T-helper 1 cell treated with Interleukin-12 subunit alpha and Interleukin-12 subunit beta and Interleukin-4 antibody, amounts not matched to agents 30 μg/mL and 1 μg/mL, for 36 hours (primary cell): ENCODE measurements around the gene ZNF503.

ENCODE experiments used
- H3K27ac Mint-ChIP-seq: one replicate; pipeline ENCODE4 v1.8.0; 2021; ENCODE audit warnings: mild to moderate bottlenecking, mixed read lengths
- H3K27me3 Mint-ChIP-seq: one replicate; pipeline ENCODE4 v1.8.0; 2021; ENCODE audit warnings: low read depth, mixed read lengths
- H3K36me3 Mint-ChIP-seq: one replicate; pipeline ENCODE4 v1.8.0; 2021; ENCODE audit warnings: low read depth, mixed read lengths
- H3K4me1 Mint-ChIP-seq: one replicate; pipeline ENCODE4 v1.8.0; 2021; ENCODE audit warnings: low read depth, mixed read lengths
- H3K4me3 Mint-ChIP-seq: one replicate; pipeline ENCODE4 v1.8.0; 2021; ENCODE audit warnings: mild to moderate bottlenecking, moderate library complexity, mixed read lengths
- H3K9me3 Mint-ChIP-seq: one replicate; pipeline ENCODE4 v1.8.0; 2021; ENCODE audit warnings: mixed read lengths

Gene ZNF503

DNA sequence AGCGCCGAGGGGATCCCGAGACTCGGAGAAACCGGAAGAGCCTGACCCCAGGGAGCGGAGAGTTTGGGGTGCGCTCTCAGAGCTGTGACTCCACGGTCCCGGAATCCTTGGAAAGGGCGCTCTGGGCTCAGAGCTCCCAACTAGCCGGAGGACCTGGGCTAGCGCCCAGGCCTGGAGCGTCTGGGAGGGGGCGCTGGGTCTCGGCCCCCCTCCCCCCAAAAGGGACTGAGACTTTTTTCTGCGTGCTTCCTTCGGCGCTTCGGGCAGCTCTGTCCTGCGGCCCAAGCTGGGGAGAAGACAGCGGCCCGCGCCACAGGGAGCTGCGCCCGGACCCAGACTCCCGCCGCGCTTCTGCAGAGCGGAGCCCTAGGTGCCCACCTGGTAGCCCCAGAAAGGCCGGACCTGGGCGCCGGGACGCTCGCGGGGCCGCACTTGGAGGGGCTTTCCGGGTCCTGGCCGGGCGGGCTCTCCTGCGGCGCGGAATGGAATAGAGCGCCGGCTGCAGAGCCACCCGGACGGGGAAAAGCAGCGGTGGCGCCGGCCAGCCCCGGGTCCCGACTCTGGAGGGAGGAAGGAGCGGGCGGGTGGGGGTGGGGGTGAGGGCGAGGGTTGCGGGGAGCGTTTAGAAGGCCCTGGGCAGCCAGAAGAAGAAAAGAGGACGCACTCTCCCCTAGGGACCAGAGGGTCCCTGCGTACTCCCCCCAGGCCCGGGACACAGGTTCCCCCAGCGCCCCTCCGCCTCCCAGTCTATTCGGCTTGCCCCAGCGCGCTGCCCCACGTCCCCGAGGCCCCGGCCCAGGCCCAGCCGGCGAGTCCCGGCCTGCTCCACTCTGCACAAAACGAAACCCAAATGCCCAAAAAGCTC is 4.7 kb downstream of the ZNF503 start:
- Mint-ChIP-seq H3K27ac (no peak overlapping the region), H3K4me1 (peaks cover 8% of the 10 kb centered on the region), H3K36me3 (no peaks in the 10 kb centered on the region), H3K9me3 (no peaks in the 10 kb centered on the region), H3K27me3 (peaks cover 63% of the 10 kb centered on the region), H3K4me3 (no peak overlapping the region)

DNA sequence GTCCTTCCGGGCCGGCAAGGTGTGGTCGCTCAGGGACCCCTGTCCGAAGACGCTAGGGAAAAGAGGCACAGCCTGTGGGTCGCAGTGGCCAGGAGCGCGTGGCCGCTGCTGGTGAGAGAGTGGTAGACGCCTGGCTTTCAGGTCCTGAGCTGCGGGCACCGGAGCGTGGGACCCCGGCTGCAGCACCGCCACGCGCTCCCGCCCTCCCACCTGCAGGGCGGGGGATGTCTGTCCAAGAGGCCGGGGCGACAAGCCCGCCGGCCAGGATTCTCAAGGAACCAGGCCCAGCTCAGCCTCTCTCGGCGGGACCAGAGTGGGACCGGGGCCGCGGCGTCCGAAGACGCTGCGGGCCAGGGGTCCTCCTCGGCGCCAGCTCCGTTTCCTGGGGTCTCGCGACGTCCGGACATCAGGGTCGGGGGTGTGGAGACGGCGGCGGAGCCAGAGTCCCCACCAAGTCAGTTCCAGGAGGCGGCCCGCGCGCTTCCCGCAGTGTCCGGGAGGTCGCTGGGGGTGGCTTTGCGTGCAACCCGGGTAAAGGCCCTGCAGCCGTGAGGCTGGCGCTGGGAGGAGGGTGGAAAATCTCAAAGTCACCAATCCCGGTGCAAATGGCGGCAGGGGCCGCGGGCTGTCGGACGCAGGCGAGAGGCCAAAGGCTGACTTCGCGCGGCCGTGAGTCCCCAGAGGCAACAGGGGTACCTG is 5.5 kb downstream of the ZNF503 start:
- H3K4me3 Mint-ChIP-seq: no peak overlapping the region
- H3K27me3 Mint-ChIP-seq: peaks cover 61% of the 10 kb centered on the region
- peaks cover 7% of the 10 kb centered on the region for H3K4me1 Mint-ChIP-seq
- no peak overlapping the region for H3K27ac Mint-ChIP-seq
- no peaks in the 10 kb centered on the region for H3K36me3 Mint-ChIP-seq
- no peaks in the 10 kb centered on the region for H3K9me3 Mint-ChIP-seq

DNA sequence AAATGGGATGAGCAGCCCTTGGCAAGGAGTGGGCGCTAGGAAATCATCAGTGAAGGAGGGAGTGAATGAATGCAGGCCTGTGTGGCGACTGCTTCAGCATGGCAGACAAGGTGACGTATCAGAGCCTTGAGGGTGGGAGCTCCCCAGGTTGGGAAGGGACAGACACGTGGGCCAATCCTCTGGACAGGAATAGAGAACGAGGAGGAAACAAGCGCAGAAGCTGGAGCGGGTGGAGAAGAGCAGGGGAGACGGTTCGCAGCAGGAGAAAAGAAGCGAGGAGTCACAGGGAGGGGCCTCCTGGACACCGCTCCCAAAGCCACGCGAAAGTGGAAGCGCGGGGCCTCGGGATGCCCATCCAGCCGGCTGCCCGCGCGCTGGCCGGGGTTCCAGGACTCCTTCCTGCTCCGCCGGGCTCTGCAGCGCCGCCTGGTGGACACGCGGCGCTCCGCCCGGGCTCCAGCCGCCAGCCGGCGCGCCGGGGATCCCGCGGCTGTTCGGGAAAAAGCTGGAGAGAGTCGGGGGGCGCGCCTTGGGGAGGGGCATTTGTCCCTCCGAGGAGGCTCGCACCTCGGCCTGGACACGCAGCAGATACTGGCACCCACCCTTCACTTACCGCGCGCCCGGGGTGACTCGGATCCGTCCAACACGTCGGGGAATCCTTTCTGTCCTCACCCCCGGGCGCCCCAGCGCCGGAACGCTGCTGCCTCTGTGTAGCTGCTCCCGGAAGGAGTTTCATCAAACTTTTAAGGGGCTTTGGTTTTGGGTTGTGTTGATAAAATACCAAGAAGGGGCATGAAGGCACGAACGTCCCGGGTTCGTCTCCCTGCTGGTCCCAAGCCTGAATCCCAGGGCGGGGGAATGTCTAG is 6.3 kb downstream of the ZNF503 start:
- Mint-ChIP-seq H3K9me3 (no peaks in the 10 kb centered on the region), H3K4me1 (peaks cover 1% of the 10 kb centered on the region), H3K27ac (peak overlapping the region; percentile 71), H3K4me3 (no peak overlapping the region), H3K27me3 (peaks cover 53% of the 10 kb centered on the region), H3K36me3 (no peaks in the 10 kb centered on the region)

DNA sequence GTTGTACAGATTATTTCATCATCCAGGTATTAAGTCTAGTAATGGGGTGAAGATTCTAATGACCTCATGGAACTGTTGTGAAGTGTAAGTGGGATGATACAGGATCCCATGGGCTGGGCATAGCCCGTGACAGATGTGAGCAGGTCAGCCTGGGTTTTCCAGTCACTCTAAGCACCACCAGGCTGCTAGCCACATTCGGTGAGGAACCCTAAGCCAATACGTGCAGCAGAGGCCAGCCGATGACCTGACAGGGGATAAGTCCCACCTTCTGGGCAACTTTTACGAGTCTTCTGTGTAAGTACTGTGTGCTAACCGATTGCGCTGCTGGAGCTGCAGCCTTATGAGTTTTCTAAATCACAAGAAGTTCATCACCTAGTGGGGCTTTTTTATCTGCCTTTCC is 7.3 kb downstream of the ZNF503 start:
- no peak overlapping the region for H3K27ac Mint-ChIP-seq
- H3K27me3 Mint-ChIP-seq: peaks cover 48% of the 10 kb centered on the region
- no peak overlapping the region for H3K4me3 Mint-ChIP-seq
- H3K4me1 Mint-ChIP-seq: no peaks in the 10 kb centered on the region
- no peaks in the 10 kb centered on the region for H3K36me3 Mint-ChIP-seq
- H3K9me3 Mint-ChIP-seq: no peaks in the 10 kb centered on the region

DNA sequence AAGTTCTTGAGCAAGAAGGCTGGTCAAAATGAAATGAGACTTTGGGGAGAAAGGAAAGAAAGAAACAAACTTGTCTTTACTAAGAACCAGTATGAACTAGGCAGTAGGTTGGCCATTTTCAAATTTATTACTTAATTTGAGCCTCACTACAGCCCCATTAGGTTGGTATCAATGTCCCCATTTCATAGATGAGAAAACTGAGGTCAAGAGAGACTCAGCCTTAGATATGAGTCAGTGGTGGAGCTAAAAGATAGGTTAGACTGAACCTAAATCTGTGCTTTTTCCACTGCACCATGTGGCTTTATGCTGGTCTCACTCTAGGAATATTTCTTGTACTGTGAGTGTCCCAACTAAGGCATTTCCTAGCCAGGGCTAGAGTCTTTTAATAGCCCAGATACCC is 8.8 kb downstream of the ZNF503 start:
- no peaks in the 10 kb centered on the region for H3K36me3 Mint-ChIP-seq
- no peak overlapping the region for H3K27ac Mint-ChIP-seq
- H3K27me3 Mint-ChIP-seq: peaks cover 39% of the 10 kb centered on the region
- no peaks in the 10 kb centered on the region for H3K9me3 Mint-ChIP-seq
- no peaks in the 10 kb centered on the region for H3K4me1 Mint-ChIP-seq
- H3K4me3 Mint-ChIP-seq: no peak overlapping the region

DNA sequence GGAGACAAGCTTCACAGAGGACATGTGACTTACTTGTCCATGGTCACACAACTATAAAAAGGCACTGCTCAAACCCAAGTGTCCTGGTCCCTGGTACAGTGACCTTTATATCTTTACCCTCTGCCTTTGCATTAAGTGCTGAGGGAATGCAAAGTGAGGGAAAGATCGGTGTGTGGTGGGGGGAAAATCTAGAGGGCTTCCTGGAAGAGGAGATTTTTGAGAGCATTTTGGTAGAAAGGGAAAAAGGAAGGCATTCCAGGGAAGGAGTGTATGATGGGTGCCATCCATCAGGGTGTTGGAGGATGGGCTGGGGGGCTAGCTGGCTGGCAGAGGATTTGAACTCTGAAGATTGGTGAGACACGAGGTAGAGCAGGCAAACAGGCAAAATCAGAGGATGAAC is 9.3 kb downstream of the ZNF503 start:
- no peaks in the 10 kb centered on the region for H3K4me1 Mint-ChIP-seq
- H3K27ac Mint-ChIP-seq: no peak overlapping the region
- H3K4me3 Mint-ChIP-seq: no peak overlapping the region
- no peaks in the 10 kb centered on the region for H3K36me3 Mint-ChIP-seq
- H3K27me3 Mint-ChIP-seq: peaks cover 36% of the 10 kb centered on the region
- no peaks in the 10 kb centered on the region for H3K9me3 Mint-ChIP-seq

DNA sequence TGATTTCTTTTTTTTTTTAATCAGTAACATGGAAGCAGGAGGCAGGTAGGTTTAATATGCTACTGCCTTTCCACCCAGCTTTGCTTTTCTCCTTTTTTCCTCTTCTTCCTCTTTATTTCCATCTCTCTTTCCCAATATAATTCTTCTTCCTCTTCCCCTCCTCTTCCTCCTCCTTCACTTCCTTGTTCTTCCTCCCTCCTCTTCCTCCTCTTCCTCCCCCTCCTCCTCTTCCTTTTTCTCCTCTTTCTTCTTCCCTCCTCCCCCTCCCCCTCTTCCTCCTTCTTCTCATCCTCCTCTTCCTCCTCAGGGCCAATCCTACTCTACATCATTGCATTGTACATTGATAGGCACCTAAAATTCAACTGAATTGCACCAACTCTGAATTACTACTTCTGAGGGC is 11.4 kb downstream of the ZNF503 start:
- Mint-ChIP-seq H3K27me3 (peaks cover 31% of the 10 kb centered on the region), H3K36me3 (no peaks in the 10 kb centered on the region), H3K9me3 (no peaks in the 10 kb centered on the region), H3K4me3 (no peak overlapping the region), H3K4me1 (no peaks in the 10 kb centered on the region), H3K27ac (no peak overlapping the region)

DNA sequence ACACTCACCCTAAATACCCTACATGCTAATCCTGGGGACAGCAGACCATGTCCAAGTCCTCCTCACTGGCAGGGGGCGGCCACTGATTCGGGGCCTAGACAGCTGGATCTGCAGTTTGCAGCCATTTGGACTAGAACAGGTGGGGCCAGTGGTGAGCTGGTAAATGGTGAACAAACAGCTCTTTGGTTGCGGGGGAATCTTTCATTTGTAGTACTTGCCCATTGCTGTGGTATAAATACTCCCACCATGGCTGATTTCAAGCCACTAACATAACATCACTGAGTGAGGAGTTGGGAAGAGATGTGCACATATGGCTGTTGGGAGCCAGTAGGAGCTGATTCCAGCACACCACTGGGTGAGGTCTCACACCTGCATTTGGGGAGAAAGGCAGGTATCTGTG is 13.5 kb downstream of the ZNF503 start:
- Mint-ChIP-seq H3K27me3 (peaks cover 10% of the 10 kb centered on the region), H3K27ac (no peak overlapping the region), H3K4me3 (no peak overlapping the region), H3K4me1 (no peaks in the 10 kb centered on the region), H3K9me3 (no peaks in the 10 kb centered on the region), H3K36me3 (no peaks in the 10 kb centered on the region)

DNA sequence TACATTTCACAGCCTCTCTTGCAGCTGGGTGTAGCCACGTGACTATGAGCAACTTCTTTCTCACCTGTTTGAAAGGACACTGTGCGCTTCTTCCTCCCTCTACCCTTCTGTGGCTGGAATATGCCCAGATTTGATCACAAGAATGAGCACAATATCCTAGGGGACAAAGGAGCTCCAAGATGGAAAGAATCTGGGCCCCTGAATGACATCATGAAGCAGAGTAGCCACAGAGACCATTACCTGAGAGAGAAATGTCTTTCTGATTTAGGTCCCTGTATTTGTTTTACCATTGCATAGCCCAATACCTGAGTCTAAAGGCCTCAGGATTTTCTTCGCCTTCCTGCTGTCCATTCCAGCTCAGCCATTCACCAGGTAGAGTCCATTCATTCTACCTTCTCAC is 15.4 kb downstream of the ZNF503 start:
- Mint-ChIP-seq H3K4me3 (no peak overlapping the region), H3K36me3 (no peaks in the 10 kb centered on the region), H3K27ac (no peak overlapping the region), H3K4me1 (no peaks in the 10 kb centered on the region), H3K27me3 (peaks cover 3% of the 10 kb centered on the region), H3K9me3 (no peaks in the 10 kb centered on the region)

DNA sequence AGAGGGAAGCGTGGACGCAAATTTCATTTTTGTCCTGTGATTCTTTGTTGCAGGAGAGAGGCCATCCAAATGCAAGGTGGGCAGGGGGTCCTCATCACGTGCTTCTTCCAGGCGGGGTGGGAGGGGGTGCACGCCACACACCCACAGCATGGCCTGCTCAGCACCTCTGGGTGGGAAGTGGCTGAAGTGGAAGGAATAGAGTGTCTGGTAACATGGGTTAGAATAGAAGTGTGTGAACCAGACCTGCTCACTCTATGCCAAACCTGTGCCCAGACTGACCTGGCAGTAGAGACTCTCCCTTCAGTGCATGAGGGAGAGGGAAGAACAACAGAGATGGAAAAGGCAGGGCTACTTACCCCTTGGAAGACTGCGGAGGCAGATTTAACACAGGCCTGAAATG is 21.7 kb downstream of the ZNF503 start:
- no peaks in the 10 kb centered on the region for H3K27me3 Mint-ChIP-seq
- no peaks in the 10 kb centered on the region for H3K4me1 Mint-ChIP-seq
- no peak overlapping the region for H3K4me3 Mint-ChIP-seq
- no peaks in the 10 kb centered on the region for H3K9me3 Mint-ChIP-seq
- H3K36me3 Mint-ChIP-seq: no peaks in the 10 kb centered on the region
- H3K27ac Mint-ChIP-seq: no peak overlapping the region

DNA sequence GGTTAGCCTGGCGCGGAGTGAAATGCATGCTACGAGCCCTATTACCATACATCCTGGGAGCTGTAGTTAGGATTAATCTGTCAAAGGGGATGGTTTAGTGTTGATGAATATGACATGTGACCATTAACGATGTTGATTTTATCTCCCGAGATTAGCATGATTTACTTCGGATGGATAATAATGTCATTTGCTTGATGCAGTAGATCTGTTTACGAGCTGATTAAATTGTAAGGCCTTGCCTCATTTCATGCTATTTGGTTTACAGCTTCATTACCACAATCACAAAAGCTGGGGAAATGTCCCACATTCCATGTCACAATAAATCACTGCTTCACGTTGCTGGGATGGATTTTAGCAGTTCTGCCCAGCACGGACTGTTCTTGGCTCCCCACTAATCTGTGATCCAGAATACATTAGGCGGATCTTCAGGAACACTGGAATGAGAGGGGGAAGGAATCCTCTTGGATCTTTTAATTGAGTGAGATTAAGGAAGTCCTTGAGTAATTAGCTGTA is 22.3 kb downstream of the ZNF503 start:
- no peak overlapping the region for H3K27ac Mint-ChIP-seq
- no peaks in the 10 kb centered on the region for H3K9me3 Mint-ChIP-seq
- H3K27me3 Mint-ChIP-seq: no peaks in the 10 kb centered on the region
- no peaks in the 10 kb centered on the region for H3K4me1 Mint-ChIP-seq
- no peak overlapping the region for H3K4me3 Mint-ChIP-seq
- no peaks in the 10 kb centered on the region for H3K36me3 Mint-ChIP-seq

DNA sequence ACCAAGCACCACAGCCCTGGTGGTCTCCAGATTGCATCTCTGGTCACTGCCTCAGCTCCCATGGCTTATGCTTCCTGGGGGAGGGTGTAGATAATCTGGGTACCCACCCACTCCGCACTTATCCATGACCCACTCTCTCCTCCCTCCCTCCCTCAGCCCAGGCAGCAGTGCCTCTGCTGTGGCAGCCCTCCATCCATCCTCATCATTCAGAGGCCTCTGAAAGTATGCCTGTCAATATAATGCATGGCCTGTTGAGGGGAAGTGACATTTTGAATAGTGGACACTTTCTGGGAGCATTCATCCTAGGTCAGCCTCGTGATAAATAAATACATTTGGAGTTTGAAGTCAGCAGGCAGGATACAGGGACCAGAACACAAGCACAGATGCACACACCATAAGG is 23.2 kb downstream of the ZNF503 start:
- Mint-ChIP-seq H3K36me3 (no peaks in the 10 kb centered on the region), H3K4me1 (no peaks in the 10 kb centered on the region), H3K27ac (no peak overlapping the region), H3K4me3 (no peak overlapping the region), H3K27me3 (no peaks in the 10 kb centered on the region), H3K9me3 (no peaks in the 10 kb centered on the region)

DNA sequence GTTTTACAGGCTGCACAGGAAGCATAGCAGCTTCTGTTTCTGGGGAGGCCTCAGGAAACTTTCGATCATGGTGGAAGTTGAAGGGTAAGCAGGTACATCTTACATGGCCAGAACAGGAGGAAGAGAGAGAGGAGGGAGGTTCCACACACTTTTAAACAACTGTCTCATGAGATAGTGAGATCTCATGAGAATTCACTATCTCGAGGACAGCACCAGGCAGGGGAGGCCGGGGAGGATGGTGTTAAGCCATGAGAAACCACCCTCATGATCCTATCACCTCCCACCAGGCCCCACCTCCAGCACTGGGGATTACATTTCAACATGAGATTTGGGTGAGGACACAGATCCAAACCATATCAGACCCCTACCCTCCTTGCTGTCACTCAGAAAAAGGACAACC is 23.7 kb downstream of the ZNF503 start:
- Mint-ChIP-seq H3K36me3 (no peaks in the 10 kb centered on the region), H3K4me1 (no peaks in the 10 kb centered on the region), H3K9me3 (no peaks in the 10 kb centered on the region), H3K4me3 (no peak overlapping the region), H3K27ac (no peak overlapping the region), H3K27me3 (no peaks in the 10 kb centered on the region)

DNA sequence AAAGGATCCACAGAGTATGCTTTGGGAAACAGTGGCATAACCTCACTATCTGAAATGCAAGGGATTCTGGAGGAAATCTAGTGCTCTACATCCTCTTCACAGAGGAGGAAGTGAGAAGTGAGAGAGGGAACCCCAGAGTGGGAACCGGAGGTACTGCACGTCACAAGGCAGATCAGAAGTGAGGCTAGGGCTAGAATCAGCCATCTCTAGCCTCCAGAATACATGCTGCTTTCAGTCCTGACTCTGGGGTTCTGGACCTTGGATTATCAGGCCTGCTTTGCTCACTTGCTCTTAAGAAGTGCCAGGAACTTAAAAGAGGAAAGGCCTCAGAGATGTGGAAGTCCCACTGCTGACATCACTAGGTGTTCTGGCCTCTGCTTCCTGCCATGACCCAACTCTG is 25.7 kb downstream of the ZNF503 start:
- Mint-ChIP-seq H3K27me3 (no peaks in the 10 kb centered on the region), H3K9me3 (no peaks in the 10 kb centered on the region), H3K4me3 (no peak overlapping the region), H3K27ac (no peak overlapping the region), H3K36me3 (no peaks in the 10 kb centered on the region), H3K4me1 (no peaks in the 10 kb centered on the region)
